HEK293 (cell line): ENCODE data around the gene DMBX1.
A peak's percentile ranks its signal among the peaks of the same experiment; 100 is the strongest.

Experiments
- GLI4 ChIP-seq: fragments of 450-650 bp; formaldehyde crosslinking; IDR thresholded peaks from 2 replicates; pipeline ENCODE4 v1.5.1; 2016; ENCODE audit warnings: missing biosample characterization, missing genetic modification characterization
- KLF1 ChIP-seq: fragments of 450-650 bp; formaldehyde crosslinking; IDR thresholded peaks from 2 replicates; pipeline ENCODE4 v1.5.1; 2016; ENCODE audit warnings: missing biosample characterization, missing genetic modification characterization
- PRDM1 ChIP-seq: fragments of 450-650 bp; formaldehyde crosslinking; IDR thresholded peaks from 2 replicates; pipeline ENCODE4; 2016; ENCODE audit warnings: missing biosample characterization, missing genetic modification characterization
- SCRT1 ChIP-seq: fragments of 450-650 bp; formaldehyde crosslinking; IDR thresholded peaks from 2 replicates; pipeline ENCODE4 v1.5.1; 2016; ENCODE audit warnings: missing biosample characterization, missing genetic modification characterization, borderline replicate concordance
- SETDB1 ChIP-seq: IDR thresholded peaks from one replicate; pipeline ENCODE4 v1.6.1; 2017; ENCODE audit warnings: mild to moderate bottlenecking, low read length, moderate library complexity, mixed read lengths; ENCODE audit not compliant: insufficient read length
- WT1 ChIP-seq: fragments of 450-650 bp; formaldehyde crosslinking; IDR thresholded peaks from 2 replicates; pipeline ENCODE4 v1.5.1; 2016; ENCODE audit warnings: missing biosample characterization, missing genetic modification characterization
- ZBTB7A ChIP-seq: fragments of 450-650 bp; formaldehyde crosslinking; IDR thresholded peaks from 2 replicates; pipeline ENCODE4 v1.5.1; 2016; ENCODE audit warnings: low read depth, missing biosample characterization, missing genetic modification characterization
- ZFP69B ChIP-seq: fragments of 450-650 bp; formaldehyde crosslinking; IDR thresholded peaks from 2 replicates; pipeline ENCODE4 v1.5.1; 2016; ENCODE audit warnings: missing biosample characterization, missing genetic modification characterization
- ZNF24 ChIP-seq: fragments of 450-650 bp; formaldehyde crosslinking; IDR thresholded peaks from 2 replicates; pipeline ENCODE4 v1.5.1; 2016; ENCODE audit warnings: missing biosample characterization, missing genetic modification characterization
- ZNF335 ChIP-seq: fragments of 450-650 bp; formaldehyde crosslinking; conservative IDR thresholded peaks from 2 replicates; pipeline ENCODE4 v1.5.1; 2016; ENCODE audit warnings: missing biosample characterization, missing genetic modification characterization
- ZNF366 ChIP-seq: fragments of 450-650 bp; formaldehyde crosslinking; conservative IDR thresholded peaks from 2 replicates; pipeline ENCODE4 v1.5.1; 2016; ENCODE audit warnings: missing biosample characterization, missing genetic modification characterization
- ZNF416 ChIP-seq: fragments of 450-650 bp; formaldehyde crosslinking; IDR thresholded peaks from 2 replicates; pipeline ENCODE4 v1.5.1; 2016; ENCODE audit warnings: missing biosample characterization, missing genetic modification characterization
- ZNF544 ChIP-seq: fragments of 450-650 bp; formaldehyde crosslinking; IDR thresholded peaks from 2 replicates; pipeline ENCODE4 v1.5.0; 2017; ENCODE audit warnings: missing biosample characterization, missing genetic modification characterization
- ZNF621 ChIP-seq: fragments of 450-650 bp; formaldehyde crosslinking; IDR thresholded peaks from 2 replicates; pipeline ENCODE4 v1.5.1; 2017; ENCODE audit warnings: missing biosample characterization, missing genetic modification characterization
- ZNF664 ChIP-seq: fragments of 450-650 bp; formaldehyde crosslinking; IDR thresholded peaks from 2 replicates; pipeline ENCODE4 v1.5.1; 2016; ENCODE audit warnings: missing biosample characterization, missing genetic modification characterization
- ZNF670 ChIP-seq: fragments of 450-650 bp; formaldehyde crosslinking; IDR thresholded peaks from 2 replicates; pipeline ENCODE4 v1.5.1; 2016; ENCODE audit warnings: missing biosample characterization, missing genetic modification characterization, low read depth
- TF ChIP-seq, protein P1 (sequence below): fragments of 450-650 bp; formaldehyde crosslinking; IDR thresholded peaks from 2 replicates; pipeline ENCODE4 v1.5.1; 2016; ENCODE audit warnings: missing biosample characterization, missing genetic modification characterization
- TF ChIP-seq, protein P2 (sequence below): fragments of 450-650 bp; formaldehyde crosslinking; IDR thresholded peaks from 2 replicates; pipeline ENCODE4 v1.5.1; 2016; ENCODE audit warnings: missing biosample characterization, missing genetic modification characterization, low read depth
- TF ChIP-seq, protein P3 (sequence below): fragments of 450-650 bp; formaldehyde crosslinking; IDR thresholded peaks from 2 replicates; pipeline ENCODE4 v1.5.1; 2016; ENCODE audit warnings: missing biosample characterization, missing genetic modification characterization
- TF ChIP-seq, protein P4 (sequence below): fragments of 450-650 bp; formaldehyde crosslinking; IDR thresholded peaks from 2 replicates; pipeline ENCODE4 v1.5.1; 2016; ENCODE audit warnings: missing biosample characterization, missing genetic modification characterization
- TF ChIP-seq, protein P5 (sequence below): fragments of 450-650 bp; formaldehyde crosslinking; IDR thresholded peaks from 2 replicates; pipeline ENCODE4 v1.5.0; 2017; ENCODE audit warnings: missing biosample characterization, missing genetic modification characterization, borderline replicate concordance
- TF ChIP-seq, protein P6 (sequence below): fragments of 450-650 bp; formaldehyde crosslinking; IDR thresholded peaks from 2 replicates; pipeline ENCODE4 v1.5.1; 2017; ENCODE audit warnings: missing biosample characterization, missing genetic modification characterization
- TF ChIP-seq, protein P7 (sequence below): sonication (generic); formaldehyde crosslinking; IDR thresholded peaks from 2 replicates; pipeline ENCODE4 v1.8.1; 2022; ENCODE audit warnings: mild to moderate bottlenecking, moderate library complexity, missing genetic modification reagents
- TF ChIP-seq, protein P8 (sequence below): fragments of 450-650 bp; formaldehyde crosslinking; IDR thresholded peaks from 2 replicates; pipeline ENCODE4 v1.5.1; 2016; ENCODE audit warnings: missing biosample characterization, missing genetic modification characterization

Gene DMBX1

DNA sequence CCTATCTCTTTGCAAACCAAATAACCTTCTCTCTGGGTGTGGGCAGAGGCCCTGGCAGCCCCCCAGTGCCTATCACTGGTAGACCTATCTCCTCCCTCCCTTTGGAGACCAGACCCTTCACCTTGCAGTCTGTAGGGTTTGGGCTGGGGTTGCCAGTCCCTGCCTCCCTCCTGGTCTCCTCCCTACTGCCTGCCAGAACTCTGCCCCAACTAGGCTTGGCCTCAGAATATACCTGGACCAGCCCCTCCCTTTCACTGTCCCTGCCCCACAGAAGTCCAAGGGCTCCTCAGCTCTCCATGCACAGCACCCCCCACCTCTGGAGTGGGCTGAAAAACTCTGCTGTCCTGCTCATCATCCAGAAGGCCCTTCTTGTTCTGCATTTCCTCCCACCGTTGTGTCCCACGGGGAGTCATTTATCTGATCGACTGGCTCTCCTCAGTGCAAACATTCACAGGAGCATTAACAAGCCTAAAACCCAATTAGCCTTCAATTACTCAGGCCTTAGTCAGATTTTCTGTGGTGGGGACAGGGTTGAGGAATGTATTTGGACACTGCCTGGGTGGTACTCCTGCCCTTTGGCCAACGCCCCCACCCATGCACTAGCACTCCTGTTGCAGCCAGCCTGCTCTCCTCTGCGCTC lies 27.7 kb upstream of the DMBX1 start (continued):
- TF ChIP-seq, protein P1, sequence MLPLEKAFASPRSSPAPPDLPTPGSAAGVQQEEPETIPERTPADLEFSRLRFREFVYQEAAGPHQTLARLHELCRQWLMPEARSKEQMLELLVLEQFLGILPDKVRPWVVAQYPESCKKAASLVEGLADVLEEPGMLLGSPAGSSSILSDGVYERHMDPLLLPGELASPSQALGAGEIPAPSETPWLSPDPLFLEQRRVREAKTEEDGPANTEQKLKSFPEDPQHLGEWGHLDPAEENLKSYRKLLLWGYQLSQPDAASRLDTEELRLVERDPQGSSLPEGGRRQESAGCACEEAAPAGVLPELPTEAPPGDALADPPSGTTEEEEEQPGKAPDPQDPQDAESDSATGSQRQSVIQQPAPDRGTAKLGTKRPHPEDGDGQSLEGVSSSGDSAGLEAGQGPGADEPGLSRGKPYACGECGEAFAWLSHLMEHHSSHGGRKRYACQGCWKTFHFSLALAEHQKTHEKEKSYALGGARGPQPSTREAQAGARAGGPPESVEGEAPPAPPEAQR (tag by site-specific recombination) = no peak
- 0 out of 2 replicates have a peak, but pooled peaks have one; percentile 13 for TF ChIP-seq ZNF366
- TF ChIP-seq, protein P2, sequence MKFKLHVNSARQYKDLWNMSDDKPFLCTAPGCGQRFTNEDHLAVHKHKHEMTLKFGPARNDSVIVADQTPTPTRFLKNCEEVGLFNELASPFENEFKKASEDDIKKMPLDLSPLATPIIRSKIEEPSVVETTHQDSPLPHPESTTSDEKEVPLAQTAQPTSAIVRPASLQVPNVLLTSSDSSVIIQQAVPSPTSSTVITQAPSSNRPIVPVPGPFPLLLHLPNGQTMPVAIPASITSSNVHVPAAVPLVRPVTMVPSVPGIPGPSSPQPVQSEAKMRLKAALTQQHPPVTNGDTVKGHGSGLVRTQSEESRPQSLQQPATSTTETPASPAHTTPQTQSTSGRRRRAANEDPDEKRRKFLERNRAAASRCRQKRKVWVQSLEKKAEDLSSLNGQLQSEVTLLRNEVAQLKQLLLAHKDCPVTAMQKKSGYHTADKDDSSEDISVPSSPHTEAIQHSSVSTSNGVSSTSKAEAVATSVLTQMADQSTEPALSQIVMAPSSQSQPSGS = no peak
- no peak for TF ChIP-seq ZNF621
- TF ChIP-seq, protein P3, sequence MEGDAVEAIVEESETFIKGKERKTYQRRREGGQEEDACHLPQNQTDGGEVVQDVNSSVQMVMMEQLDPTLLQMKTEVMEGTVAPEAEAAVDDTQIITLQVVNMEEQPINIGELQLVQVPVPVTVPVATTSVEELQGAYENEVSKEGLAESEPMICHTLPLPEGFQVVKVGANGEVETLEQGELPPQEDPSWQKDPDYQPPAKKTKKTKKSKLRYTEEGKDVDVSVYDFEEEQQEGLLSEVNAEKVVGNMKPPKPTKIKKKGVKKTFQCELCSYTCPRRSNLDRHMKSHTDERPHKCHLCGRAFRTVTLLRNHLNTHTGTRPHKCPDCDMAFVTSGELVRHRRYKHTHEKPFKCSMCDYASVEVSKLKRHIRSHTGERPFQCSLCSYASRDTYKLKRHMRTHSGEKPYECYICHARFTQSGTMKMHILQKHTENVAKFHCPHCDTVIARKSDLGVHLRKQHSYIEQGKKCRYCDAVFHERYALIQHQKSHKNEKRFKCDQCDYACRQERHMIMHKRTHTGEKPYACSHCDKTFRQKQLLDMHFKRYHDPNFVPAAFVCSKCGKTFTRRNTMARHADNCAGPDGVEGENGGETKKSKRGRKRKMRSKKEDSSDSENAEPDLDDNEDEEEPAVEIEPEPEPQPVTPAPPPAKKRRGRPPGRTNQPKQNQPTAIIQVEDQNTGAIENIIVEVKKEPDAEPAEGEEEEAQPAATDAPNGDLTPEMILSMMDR (tag by site-specific recombination) = no peak
- no peak for TF ChIP-seq ZNF24 (tag by site-specific recombination)
- TF ChIP-seq ZNF670 = no peak
- TF ChIP-seq ZNF544 (tag by site-specific recombination) = no peak
- no peak for TF ChIP-seq ZNF335
- no peak for TF ChIP-seq PRDM1 (tag by site-specific recombination)
- no peak for TF ChIP-seq ZFP69B (tag by site-specific recombination)
- TF ChIP-seq, protein P4, sequence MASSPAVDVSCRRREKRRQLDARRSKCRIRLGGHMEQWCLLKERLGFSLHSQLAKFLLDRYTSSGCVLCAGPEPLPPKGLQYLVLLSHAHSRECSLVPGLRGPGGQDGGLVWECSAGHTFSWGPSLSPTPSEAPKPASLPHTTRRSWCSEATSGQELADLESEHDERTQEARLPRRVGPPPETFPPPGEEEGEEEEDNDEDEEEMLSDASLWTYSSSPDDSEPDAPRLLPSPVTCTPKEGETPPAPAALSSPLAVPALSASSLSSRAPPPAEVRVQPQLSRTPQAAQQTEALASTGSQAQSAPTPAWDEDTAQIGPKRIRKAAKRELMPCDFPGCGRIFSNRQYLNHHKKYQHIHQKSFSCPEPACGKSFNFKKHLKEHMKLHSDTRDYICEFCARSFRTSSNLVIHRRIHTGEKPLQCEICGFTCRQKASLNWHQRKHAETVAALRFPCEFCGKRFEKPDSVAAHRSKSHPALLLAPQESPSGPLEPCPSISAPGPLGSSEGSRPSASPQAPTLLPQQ (tag by site-specific recombination) = no peak
- TF ChIP-seq, protein P5, sequence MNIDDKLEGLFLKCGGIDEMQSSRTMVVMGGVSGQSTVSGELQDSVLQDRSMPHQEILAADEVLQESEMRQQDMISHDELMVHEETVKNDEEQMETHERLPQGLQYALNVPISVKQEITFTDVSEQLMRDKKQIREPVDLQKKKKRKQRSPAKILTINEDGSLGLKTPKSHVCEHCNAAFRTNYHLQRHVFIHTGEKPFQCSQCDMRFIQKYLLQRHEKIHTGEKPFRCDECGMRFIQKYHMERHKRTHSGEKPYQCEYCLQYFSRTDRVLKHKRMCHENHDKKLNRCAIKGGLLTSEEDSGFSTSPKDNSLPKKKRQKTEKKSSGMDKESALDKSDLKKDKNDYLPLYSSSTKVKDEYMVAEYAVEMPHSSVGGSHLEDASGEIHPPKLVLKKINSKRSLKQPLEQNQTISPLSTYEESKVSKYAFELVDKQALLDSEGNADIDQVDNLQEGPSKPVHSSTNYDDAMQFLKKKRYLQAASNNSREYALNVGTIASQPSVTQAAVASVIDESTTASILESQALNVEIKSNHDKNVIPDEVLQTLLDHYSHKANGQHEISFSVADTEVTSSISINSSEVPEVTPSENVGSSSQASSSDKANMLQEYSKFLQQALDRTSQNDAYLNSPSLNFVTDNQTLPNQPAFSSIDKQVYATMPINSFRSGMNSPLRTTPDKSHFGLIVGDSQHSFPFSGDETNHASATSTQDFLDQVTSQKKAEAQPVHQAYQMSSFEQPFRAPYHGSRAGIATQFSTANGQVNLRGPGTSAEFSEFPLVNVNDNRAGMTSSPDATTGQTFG (tag by site-specific recombination) = no peak
- TF ChIP-seq SETDB1 = no peak
- peak; percentile 47; the same call in 1 of the 2 replicates for TF ChIP-seq KLF1
- no peak for TF ChIP-seq GLI4 (tag by site-specific recombination)
- no peak for TF ChIP-seq ZNF664 (tag by site-specific recombination)
- TF ChIP-seq ZBTB7A (tag by site-specific recombination) = no peak
- no peak for TF ChIP-seq ZNF416 (tag by site-specific recombination)
- TF ChIP-seq, protein P6, sequence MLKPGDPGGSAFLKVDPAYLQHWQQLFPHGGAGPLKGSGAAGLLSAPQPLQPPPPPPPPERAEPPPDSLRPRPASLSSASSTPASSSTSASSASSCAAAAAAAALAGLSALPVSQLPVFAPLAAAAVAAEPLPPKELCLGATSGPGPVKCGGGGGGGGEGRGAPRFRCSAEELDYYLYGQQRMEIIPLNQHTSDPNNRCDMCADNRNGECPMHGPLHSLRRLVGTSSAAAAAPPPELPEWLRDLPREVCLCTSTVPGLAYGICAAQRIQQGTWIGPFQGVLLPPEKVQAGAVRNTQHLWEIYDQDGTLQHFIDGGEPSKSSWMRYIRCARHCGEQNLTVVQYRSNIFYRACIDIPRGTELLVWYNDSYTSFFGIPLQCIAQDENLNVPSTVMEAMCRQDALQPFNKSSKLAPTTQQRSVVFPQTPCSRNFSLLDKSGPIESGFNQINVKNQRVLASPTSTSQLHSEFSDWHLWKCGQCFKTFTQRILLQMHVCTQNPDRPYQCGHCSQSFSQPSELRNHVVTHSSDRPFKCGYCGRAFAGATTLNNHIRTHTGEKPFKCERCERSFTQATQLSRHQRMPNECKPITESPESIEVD (tag by site-specific recombination) = no peak
- TF ChIP-seq WT1 (tag by site-specific recombination) = peak; percentile 42; the same call in 1 of the 2 replicates
- TF ChIP-seq SCRT1 (tag by site-specific recombination) = no peak
- TF ChIP-seq, protein P7, sequence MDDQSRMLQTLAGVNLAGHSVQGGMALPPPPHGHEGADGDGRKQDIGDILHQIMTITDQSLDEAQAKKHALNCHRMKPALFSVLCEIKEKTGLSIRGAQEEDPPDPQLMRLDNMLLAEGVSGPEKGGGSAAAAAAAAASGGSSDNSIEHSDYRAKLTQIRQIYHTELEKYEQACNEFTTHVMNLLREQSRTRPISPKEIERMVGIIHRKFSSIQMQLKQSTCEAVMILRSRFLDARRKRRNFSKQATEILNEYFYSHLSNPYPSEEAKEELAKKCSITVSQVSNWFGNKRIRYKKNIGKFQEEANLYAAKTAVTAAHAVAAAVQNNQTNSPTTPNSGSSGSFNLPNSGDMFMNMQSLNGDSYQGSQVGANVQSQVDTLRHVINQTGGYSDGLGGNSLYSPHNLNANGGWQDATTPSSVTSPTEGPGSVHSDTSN (CRISPR knock-in tag) = no peak
- TF ChIP-seq, protein P8, sequence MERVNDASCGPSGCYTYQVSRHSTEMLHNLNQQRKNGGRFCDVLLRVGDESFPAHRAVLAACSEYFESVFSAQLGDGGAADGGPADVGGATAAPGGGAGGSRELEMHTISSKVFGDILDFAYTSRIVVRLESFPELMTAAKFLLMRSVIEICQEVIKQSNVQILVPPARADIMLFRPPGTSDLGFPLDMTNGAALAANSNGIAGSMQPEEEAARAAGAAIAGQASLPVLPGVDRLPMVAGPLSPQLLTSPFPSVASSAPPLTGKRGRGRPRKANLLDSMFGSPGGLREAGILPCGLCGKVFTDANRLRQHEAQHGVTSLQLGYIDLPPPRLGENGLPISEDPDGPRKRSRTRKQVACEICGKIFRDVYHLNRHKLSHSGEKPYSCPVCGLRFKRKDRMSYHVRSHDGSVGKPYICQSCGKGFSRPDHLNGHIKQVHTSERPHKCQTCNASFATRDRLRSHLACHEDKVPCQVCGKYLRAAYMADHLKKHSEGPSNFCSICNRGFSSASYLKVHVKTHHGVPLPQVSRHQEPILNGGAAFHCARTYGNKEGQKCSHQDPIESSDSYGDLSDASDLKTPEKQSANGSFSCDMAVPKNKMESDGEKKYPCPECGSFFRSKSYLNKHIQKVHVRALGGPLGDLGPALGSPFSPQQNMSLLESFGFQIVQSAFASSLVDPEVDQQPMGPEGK (tag by site-specific recombination) = no peak
